Mucosa of rectum (tissue), 2 donors: ENCODE data around the gene DNASE1.
"Not testable (repeated sequence)": the region's sequence is repeated elsewhere in the genome, so short reads cannot be mapped to it uniquely, and the experiment has no call there.

ENCODE experiments used
- H3K27ac ChIP-seq, 2 donors: one replicate each; pipeline ENCODE4 v1.7.0; 2013; ENCODE audit warnings: inconsistent platforms in 2 of 2, low read depth in 2 of 2, low read length in 2 of 2
- H3K27me3 ChIP-seq, 2 donors: one replicate each; pipeline ENCODE4 v1.7.0; 2013; ENCODE audit warnings: low read length in 2 of 2; ENCODE audit not compliant: control insufficient read depth in 2 of 2, insufficient read depth in 2 of 2
- H3K36me3 ChIP-seq, 2 donors: one replicate each; pipeline ENCODE4 v1.7.0; 2013; ENCODE audit warnings: low read length in 2 of 2; ENCODE audit not compliant: control insufficient read depth in 2 of 2, insufficient read depth in 2 of 2
- H3K4me1 ChIP-seq, 2 donors: one replicate each; pipeline ENCODE4 v1.7.0; 2013; ENCODE audit warnings: low read length in 2 of 2, mild to moderate bottlenecking in 1 of 2; ENCODE audit not compliant: control insufficient read depth in 2 of 2, insufficient read depth in 2 of 2
- H3K4me3 ChIP-seq, 2 donors: one replicate each; pipeline ENCODE4 v1.7.0; 2013; ENCODE audit warnings: low read length in 2 of 2
- H3K9ac ChIP-seq, 2 donors: one replicate each; pipeline ENCODE4 v1.7.0; 2013; ENCODE audit warnings: low read length in 2 of 2, low read depth in 1 of 2, mild to moderate bottlenecking in 1 of 2
- H3K9me3 ChIP-seq, 2 donors: one replicate each; pipeline ENCODE4 v1.7.0; 2013; ENCODE audit warnings: low read length in 2 of 2; ENCODE audit not compliant: control insufficient read depth in 2 of 2
- donor health status: healthy.
- donor health status: Normal muscosa, but diverticular disease.

DNASE1 gene, protein sequence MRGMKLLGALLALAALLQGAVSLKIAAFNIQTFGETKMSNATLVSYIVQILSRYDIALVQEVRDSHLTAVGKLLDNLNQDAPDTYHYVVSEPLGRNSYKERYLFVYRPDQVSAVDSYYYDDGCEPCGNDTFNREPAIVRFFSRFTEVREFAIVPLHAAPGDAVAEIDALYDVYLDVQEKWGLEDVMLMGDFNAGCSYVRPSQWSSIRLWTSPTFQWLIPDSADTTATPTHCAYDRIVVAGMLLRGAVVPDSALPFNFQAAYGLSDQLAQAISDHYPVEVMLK

DNA sequence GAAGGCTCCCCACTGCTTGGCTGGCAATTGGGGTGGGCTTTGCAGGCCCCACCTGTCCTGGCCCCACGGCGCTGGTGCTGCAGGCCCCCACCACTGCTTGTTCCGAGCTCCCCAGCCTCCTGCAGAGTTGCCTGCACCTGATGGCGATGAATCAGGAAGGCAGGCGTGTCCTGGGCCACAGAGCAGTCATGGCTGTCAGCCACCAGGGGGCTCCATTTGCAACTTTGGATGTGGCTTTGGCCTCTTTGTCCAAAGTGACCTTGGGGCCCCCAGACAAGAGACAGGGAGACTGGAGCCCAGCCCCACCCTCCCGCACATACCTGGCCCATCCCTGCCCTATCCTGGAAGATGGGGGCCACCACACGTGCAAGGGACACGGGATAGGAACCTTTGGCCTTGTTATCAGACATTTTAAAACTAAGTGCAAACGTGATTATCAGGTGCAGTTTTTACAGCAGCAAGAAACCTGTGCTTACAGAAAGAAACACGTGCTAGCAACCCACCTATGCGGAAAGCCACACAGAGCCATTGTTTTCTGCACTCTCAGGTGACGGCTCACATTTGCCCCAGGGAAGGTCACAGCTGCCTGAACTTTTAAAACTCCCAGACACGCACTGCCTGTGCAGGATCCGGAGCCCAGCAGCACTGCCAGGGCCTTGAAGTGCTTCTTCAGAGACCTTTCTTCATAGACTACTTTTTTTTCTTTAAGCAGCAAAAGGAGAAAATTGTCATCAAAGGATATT lies at the start of gene DNASE1:
DNASE1 (plus strand) TSS at position 443 of the 743 bp plus-strand sequence. CDS start 683 bp downstream, outside the sequence.
- peaks cover 8 to 27% of the 10 kb centered on the region in 2 donors for H3K4me1 ChIP-seq
- no peaks in the 10 kb centered on the region for H3K27me3 ChIP-seq
- H3K9me3 ChIP-seq = no peaks in the 10 kb centered on the region
- peak within 1 kb of the TSS in 1 of 2 donors; percentile 64 for H3K4me3 ChIP-seq
- H3K27ac ChIP-seq = peak within 1 kb of the TSS; percentile 71 to 83
- H3K9ac ChIP-seq = peak within 1 kb of the TSS; percentile 14 to 68
- H3K36me3 ChIP-seq = peaks cover 30 to 51% of the 10 kb centered on the region in 2 donors

DNA sequence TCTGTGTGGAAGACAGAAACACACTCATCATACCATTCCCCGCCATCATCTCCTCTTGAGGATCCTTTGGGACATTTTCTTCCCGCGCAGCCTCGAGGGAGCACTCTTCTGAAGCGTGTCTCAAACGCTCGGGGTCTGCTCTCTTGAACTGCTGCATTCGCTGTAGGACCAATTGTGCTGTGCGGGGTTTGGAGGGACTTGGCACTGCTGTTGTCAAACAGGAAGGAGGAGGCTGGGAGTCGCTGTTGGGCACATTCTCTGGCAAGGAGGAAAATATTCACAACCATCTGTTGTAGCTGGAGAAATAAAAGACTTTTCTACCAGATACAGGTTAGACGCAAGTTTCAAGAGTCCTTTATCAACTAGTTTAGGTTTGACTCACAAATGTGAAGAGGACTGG lies 48.0 kb upstream of the DNASE1 start:
- peaks cover 7 to 10% of the 10 kb centered on the region in 2 donors for H3K4me1 ChIP-seq
- no peaks in the 10 kb centered on the region for H3K27me3 ChIP-seq
- H3K27ac ChIP-seq = no peak overlapping the region
- peaks cover 0 to 12% of the 10 kb centered on the region in 2 donors for H3K36me3 ChIP-seq
- H3K4me3 ChIP-seq = no peak overlapping the region
- H3K9ac ChIP-seq = no peak overlapping the region
- no peaks in the 10 kb centered on the region for H3K9me3 ChIP-seq

DNA sequence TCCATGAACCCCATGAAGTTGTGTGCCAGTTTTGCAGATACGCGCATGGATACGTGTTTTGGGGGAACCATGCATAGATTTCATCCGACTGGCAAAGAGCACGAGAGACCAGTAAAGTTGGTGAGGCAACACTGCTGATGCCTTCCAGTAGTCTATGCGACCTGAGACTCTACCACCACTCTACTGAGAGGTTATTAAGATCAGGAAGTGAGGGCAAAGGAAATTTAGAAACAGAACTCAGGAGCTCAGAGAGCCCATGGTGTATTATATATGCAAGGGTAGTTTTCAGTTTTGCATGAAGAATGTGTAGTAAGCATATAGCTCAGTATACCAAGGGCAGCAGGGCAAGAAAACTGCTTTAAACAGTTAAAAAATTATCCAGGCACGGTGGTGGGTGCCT lies 47.3 kb upstream of the DNASE1 start:
- H3K4me3 ChIP-seq = no peak overlapping the region
- H3K36me3 ChIP-seq = peaks cover 0 to 9% of the 10 kb centered on the region in 2 donors
- no peak overlapping the region for H3K27ac ChIP-seq
- no peaks in the 10 kb centered on the region for H3K27me3 ChIP-seq
- peaks cover 7 to 10% of the 10 kb centered on the region in 2 donors for H3K4me1 ChIP-seq
- no peaks in the 10 kb centered on the region for H3K9me3 ChIP-seq
- H3K9ac ChIP-seq = no peak overlapping the region

- H3K4me3 ChIP-seq = no peak overlapping the region
- H3K4me1 ChIP-seq = peaks cover 8 to 11% of the 10 kb centered on the region in 2 donors
- H3K27me3 ChIP-seq = no peaks in the 10 kb centered on the region
- H3K27ac ChIP-seq = no peak overlapping the region
- peaks cover 0 to 5% of the 10 kb centered on the region in 2 donors for H3K36me3 ChIP-seq
- no peak overlapping the region for H3K9ac ChIP-seq
- H3K9me3 ChIP-seq = no peaks in the 10 kb centered on the region
These were observed 46.9 kb upstream of the DNASE1 start for GRCh38 chr16:3607634-3608033.

DNA sequence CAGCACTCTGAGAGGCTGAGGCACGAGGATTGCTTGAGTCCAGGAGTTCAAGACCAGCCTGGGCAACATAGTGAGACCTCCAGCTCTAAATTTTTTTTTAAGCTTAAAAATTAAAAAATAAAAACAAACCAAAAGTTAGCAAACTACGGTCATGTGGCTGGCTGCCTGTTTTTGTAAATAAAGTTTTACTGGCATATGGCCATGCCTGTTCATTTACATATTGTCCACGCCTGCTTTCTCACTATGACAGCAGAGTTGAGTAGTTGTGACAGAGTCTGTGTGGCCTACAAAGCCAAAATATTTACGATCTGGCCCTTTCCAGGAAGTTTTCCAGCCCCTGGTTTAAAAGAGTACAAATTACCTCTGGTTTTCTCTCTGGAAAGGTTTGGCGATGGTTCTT lies 46.4 kb upstream of the DNASE1 start:
- no peaks in the 10 kb centered on the region for H3K9me3 ChIP-seq
- no peaks in the 10 kb centered on the region for H3K27me3 ChIP-seq
- peaks cover 0 to 2% of the 10 kb centered on the region in 2 donors for H3K36me3 ChIP-seq
- H3K4me1 ChIP-seq = peaks cover 11 to 15% of the 10 kb centered on the region in 2 donors
- H3K9ac ChIP-seq = no peak overlapping the region
- no peak overlapping the region for H3K4me3 ChIP-seq
- no peak overlapping the region for H3K27ac ChIP-seq

DNA sequence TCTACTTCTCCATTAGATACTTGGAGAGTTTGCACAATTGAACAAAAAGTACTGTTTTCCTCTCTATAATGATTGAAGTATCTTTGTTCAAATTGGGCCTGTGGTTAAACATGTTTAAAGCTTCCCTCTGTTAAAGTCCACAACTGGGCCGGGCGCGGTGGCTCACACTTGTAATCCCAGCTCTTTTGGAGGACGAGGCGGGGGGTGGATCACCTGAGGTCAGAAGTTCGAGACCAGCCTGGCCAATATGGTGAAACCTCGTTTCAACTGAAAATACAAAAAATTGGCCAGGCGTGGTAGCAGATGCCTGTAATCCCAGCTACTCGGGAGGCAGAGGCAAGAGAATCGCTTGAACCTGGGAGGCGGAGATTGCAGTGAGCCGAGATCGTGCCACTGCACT lies 45.5 kb upstream of the DNASE1 start:
- H3K9me3 ChIP-seq, H3K27ac ChIP-seq, H3K27me3 ChIP-seq, H3K9ac ChIP-seq, H3K36me3 ChIP-seq, H3K4me3 ChIP-seq: not testable (repeated sequence)
- H3K4me1 ChIP-seq = peaks cover 11 to 16% of the 10 kb centered on the region in 2 donors

- Histone ChIP-seq H3K9me3 (no peaks in the 10 kb centered on the region), H3K27ac (no peak overlapping the region), H3K4me3 (peak overlapping the region; percentile 73 to 91), H3K9ac (peak overlapping the region; percentile 88 to 89), H3K36me3 (no peaks in the 10 kb centered on the region), H3K27me3 (no peaks in the 10 kb centered on the region), H3K4me1 (peaks cover 11 to 16% of the 10 kb centered on the region in 2 donors)
These were observed 44.4 kb upstream of the DNASE1 start for GRCh38 chr16:3609895-3610697.

DNA sequence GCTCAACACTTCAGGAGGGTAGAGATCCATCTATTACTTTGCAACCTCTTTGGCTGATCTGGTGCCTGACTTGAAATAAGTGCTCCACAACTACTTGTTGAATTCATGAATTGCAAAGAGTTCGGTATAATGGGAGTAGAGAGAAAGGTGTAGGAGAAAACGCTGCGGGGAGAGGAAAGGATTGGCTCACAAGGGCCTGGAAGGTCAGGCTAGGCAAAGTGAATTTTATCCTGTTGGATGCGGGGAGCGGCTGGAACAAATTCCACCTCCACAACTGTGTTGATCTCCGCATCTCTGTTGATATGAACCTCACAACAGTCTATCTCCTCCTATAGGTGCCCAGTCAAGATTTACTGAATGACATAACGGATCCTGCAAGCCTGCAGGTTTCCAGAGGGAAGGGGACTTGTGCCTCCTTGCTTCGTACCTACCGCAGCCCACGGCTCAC lies 43.8 kb upstream of the DNASE1 start:
- peak overlapping the region; percentile 73 to 91 for H3K4me3 ChIP-seq
- peak overlapping the region; percentile 88 to 89 for H3K9ac ChIP-seq
- H3K9me3 ChIP-seq = no peaks in the 10 kb centered on the region
- H3K36me3 ChIP-seq = no peaks in the 10 kb centered on the region
- H3K4me1 ChIP-seq = peaks cover 11 to 16% of the 10 kb centered on the region in 2 donors
- no peaks in the 10 kb centered on the region for H3K27me3 ChIP-seq
- no peak overlapping the region for H3K27ac ChIP-seq

- no peaks in the 10 kb centered on the region for H3K36me3 ChIP-seq
- H3K9ac ChIP-seq = peak within 1 kb of the TSS; percentile 88 to 94
- H3K4me1 ChIP-seq = peaks cover 11 to 16% of the 10 kb centered on the region in 2 donors
- peak within 1 kb of the TSS; percentile 77 to 82 for H3K27ac ChIP-seq
- H3K4me3 ChIP-seq = peak within 1 kb of the TSS; percentile 91 to 95
- no peaks in the 10 kb centered on the region for H3K27me3 ChIP-seq
- H3K9me3 ChIP-seq = no peaks in the 10 kb centered on the region
These were observed 43.1 kb upstream of the DNASE1 start, which contains the start of gene SLX4 for GRCh38 chr16:3611146-3611975. Gene SLX4, minus strand, starts transcription at chr16:3611606. Its CDS starts 2,642 bp downstream, at chr16:3608964.
